Measurements from ENCODE around the gene SNX19.

Gene SNX19

DNA sequence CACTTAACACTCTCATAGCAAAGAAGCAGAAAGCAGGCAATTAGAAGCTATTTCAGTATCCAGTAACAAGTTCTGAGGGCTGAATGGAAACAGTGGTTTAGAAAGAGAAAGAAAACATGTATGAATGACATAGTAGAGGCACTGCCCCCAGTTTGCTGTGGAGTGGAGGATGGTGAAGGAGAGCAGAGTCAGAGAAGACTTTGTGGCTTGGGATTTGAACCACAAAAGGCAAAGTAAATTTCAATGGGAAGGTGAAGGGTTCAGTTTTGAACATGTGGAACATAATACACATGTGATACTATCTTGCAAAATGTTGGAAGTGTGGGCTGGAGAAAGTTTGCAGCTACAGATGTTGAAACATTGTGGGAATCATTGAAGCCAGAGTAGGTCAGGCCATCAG is 81.4 kb downstream of the SNX19 start:
- DNase-seq, result no peak

DNA sequence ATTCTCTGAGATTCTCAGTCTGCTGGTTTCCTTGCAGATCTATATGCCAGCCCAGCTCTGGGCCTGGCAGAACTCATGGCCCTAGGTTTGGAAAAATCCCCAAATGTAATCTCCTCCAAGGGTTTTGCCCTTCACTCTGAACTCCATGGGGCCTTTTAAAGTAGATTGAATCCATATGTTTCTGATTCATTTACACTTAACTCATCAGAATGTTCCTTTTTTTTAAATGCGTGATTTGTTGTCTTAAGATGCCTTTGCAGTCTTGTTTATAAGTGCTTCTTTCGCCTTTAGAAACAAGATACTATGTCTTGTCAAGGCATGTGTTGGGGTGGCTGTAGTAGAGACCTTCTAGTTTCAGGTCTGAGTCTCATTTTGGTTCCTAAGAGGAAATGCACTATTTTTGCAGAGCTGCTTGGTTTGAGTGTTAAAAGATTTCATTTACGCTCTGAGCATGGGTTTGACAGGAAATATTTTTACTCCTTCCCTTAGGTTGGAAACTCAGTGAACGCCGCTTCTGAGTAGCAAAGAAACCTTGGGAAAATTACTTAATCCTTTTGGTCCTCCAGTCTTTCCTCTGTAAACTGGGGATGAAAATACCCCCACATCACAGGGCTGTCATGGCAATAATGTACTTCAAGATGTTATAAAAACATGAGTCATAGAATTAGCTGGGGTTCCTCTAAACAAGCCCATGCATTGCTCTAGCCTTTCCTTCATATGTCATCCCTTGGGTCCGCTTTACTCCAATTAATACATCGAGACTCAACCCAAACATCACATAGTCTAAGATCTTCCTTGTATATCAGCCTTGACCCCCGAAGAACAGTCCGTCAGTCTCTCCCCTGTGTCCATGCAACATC is 83.5 kb downstream of the SNX19 start:
- no peak for DNase-seq

- no peak for DNase-seq
Measured at GRCh38 chr11:130831976-130832375, 84.3 kb downstream of the SNX19 start.

- DNase-seq, result no peak
Measured at GRCh38 chr11:130831506-130831905, 84.8 kb downstream of the SNX19 start.

DNA sequence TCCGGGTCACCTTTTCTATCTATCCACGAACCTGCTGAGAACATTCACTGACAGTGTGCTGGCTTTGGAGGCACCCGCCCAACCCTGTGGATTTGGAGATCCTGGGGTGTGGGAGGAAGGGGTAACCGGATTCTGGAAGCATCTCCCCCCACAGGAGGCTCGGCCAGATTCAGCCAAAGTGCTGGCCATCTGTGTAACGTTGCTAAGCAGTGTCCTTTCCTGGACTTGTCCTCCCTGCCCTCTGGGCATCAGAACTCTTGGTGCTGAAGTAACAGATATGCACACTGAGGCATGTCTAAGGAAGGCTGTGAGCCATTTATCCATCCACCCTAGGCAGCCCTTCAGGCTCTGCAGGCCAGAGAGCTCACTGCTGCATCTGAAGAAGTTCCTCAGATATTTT is 85.7 kb downstream of the SNX19 start:
- no peak for DNase-seq

DNA sequence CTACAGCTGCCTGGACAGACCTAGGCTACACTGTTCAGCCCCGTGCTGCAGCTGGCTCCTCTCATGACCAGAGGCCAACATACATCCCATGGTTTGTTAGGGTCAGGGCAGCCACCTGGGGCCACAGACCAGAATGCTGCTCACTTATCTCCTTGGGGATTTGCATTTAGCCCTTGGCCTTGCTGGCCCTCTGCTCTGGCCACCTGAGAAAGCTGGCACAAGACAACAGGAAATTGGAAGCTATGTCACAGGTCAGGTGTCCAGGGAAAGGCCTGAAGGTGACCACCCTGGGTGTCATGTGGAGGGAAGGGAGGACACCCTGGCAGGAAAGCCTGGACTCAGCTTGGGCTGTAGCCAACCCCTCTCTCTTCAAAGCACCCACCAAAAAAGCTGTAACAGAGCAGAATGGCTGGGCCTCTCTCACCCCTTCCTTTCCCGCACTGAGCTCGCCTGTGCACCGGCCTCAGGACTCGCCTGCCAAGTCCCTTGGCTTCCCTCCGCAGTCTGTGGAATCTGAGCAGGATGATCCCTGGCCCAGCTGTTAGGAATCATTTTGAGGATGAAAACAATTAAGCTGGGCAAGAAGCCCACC is 86.3 kb downstream of the SNX19 start:
- DNase-seq, result no peak

GRCh38 chr11:130828741-130829140 is 87.5 kb downstream of the SNX19 start:
- no peak for DNase-seq

- DNase-seq, result no peak
Measured at GRCh38 chr11:130827451-130828377, 88.6 kb downstream of the SNX19 start.

DNA sequence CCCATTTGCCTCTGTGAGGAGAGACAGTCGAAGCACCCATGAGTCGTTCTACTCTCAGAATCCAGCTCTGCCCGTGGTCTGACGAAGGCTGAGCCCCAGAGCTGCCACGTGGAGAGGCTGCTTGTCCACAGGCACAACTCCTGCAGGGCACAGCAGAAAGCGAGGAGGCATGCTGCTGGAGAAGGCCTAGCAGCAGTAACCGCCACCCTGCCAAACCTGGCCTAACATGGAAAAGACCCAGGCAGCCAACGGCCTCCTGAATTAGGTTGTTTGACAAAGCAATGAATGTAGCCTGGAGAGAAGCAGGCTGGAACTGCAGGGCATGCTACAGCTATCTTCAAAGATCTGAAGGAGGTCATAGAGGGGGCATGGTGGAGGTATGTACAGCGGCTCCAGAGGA is 89.7 kb downstream of the SNX19 start:
- no peak for DNase-seq

DNA sequence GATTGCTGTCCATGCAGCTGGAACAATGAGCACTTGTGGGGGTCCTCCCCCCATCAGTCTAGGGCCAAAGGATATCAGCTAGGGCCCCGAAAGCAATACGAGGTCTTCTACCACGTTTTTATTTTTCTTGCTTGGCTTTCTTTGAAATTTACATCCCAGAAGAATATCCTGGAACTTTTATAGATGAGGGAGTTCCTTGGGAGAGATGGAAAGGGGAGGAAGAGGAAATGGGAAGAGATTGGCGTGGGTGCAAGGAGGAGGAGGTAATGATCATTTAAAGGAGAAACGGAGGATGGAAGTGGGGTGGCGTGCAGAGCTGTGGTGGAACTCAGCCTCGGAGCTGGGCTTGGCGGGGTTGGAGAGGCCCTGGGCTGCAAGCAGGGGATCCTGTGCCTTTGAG is 90.3 kb downstream of the SNX19 start:
- no peak for DNase-seq

DNA sequence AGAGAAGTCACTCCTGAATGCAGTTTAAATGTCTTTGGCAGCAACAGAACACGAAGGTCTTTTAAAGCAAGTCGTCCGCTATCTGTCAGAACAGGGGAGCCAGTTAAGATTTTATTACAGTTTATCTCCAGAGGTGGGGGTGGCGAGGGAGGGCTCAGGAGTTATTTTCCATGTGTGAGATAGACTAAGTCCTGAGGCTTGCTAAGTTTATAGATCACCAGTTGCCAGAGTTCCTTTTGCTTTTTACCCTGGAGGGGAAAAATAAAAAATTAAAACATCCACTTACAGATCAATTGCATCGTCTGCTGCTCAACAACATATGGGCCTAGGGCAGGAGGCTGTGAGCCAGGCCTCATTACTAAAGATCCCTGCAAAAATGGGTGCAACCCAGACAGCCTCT is 90.7 kb downstream of the SNX19 start:
- DNase-seq, result no peak

Measured in NCI-H1436 (cell line).